H1 (cell line): ENCODE measurements around the gene AGRP. TPM values are rescaled to one million over a fixed set of nuclear protein-coding genes. Genes with fewer than 3 reads are reported as not detected.

Experiments
- CTCF ChIA-PET: fragments of 300-600 bp; sonication (Branson Sonifier 250); formaldehyde crosslinking; loops from one replicate; lab custom pipeline; 2021; ENCODE audit not compliant: partially characterized antibody; lab: Charles Lee
- POLR2A ChIA-PET: fragments of 300-600 bp; sonication (Branson Sonifier 250); formaldehyde crosslinking; loops from one replicate; lab custom pipeline; 2021; ENCODE audit warnings: inconsistent platforms; ENCODE audit not compliant: partially characterized antibody; lab: Charles Lee
- DNase-seq, 2 experiments: peaks; one replicate each; pipeline versions ENCODE4 v3.0.0 to v3.0.0-alpha.2; 2010 to 2022; ENCODE audit warnings: low spot score in 2 of 2, low read depth in 1 of 2, mixed read lengths in 1 of 2
- FAIRE-seq: peaks from 2 replicates; lab custom pipeline; 2011; peaks lifted over from hg19 to GRCh38; lab: Jason Lieb, UNC
- H2AFZ ChIP-seq: 2 replicates; pipeline ENCODE4 v1.8.1; 2012; ENCODE audit warnings: low read length, inconsistent platforms
- H2AK5ac ChIP-seq: 2 replicates; pipeline ENCODE4 v1.6.1; 2013; ENCODE audit warnings: low read depth, low read length
- H2BK120ac ChIP-seq: replicated peaks from 2 replicates; pipeline ENCODE3; 2013; ENCODE audit warnings: low read depth, low read length, inconsistent platforms
- H2BK12ac ChIP-seq: 2 replicates; pipeline ENCODE4 v1.6.1; 2013; ENCODE audit warnings: low read depth, low read length
- H2BK15ac ChIP-seq: 2 replicates; pipeline ENCODE4 v1.6.1; 2013; ENCODE audit warnings: low read length
- H2BK20ac ChIP-seq: 2 replicates; pipeline ENCODE4 v1.6.1; 2013; ENCODE audit warnings: low read length
- H2BK5ac ChIP-seq: 2 replicates; pipeline ENCODE4 v1.6.1; 2013; ENCODE audit warnings: low read depth, low read length
- H3K14ac ChIP-seq: 2 replicates; pipeline ENCODE4 v1.6.1; 2013; ENCODE audit warnings: inconsistent platforms; ENCODE audit not compliant: insufficient read length
- H3K18ac ChIP-seq: 2 replicates; pipeline ENCODE4 v1.6.1; 2013; ENCODE audit warnings: low read length; ENCODE audit errors: extremely low read depth
- H3K23ac ChIP-seq: 2 replicates; pipeline ENCODE4 v1.6.1; 2013; ENCODE audit warnings: inconsistent platforms; ENCODE audit not compliant: insufficient read length
- H3K23me2 ChIP-seq: 2 replicates; pipeline ENCODE4 v1.6.1; 2013; ENCODE audit warnings: low read depth, low read length
- H3K27ac ChIP-seq: 2 replicates; pipeline ENCODE4 v1.6.1; 2011; ENCODE audit warnings: low read depth, low read length, inconsistent platforms
- H3K27me3 ChIP-seq, 4 experiments: replicated peaks in 1 of 4; 1 replicate in 1 of 4; 2 replicates in 3 of 4; pipeline versions ENCODE4 v1.6.1 to v1.8.1; 2011 to 2013; ENCODE audit warnings: low read length in 3 of 4, mild to moderate bottlenecking in 3 of 4, inconsistent platforms in 2 of 4, mixed read lengths in 2 of 4, moderate library complexity in 1 of 4; ENCODE audit not compliant: control insufficient read depth in 3 of 4, insufficient read depth in 3 of 4; ENCODE audit errors: extremely low read depth in 1 of 4
- H3K36me3 ChIP-seq, 4 experiments: 2 replicates each; pipeline versions ENCODE4 v1.6.1 to v1.8.1; 2011 to 2013; ENCODE audit warnings: mild to moderate bottlenecking in 4 of 4, low read length in 3 of 4, moderate library complexity in 2 of 4, control low read depth in 1 of 4, inconsistent platforms in 1 of 4; ENCODE audit not compliant: insufficient read depth in 4 of 4, control insufficient read depth in 2 of 4
- H3K4ac ChIP-seq: replicated peaks from 2 replicates; pipeline ENCODE3; 2013; ENCODE audit warnings: low read length, low read depth, mixed read lengths, inconsistent platforms; ENCODE audit not compliant: insufficient read length
- H3K4me1 ChIP-seq, 4 experiments: replicated peaks in 1 of 4; 1 replicate in 1 of 4; 2 replicates in 3 of 4; pipeline versions ENCODE4 v1.6.1 to v1.8.1; 2011 to 2013; ENCODE audit warnings: low read length in 3 of 4, inconsistent platforms in 2 of 4, mixed read lengths in 1 of 4; ENCODE audit not compliant: insufficient read depth in 4 of 4, control insufficient read depth in 3 of 4
- H3K4me2 ChIP-seq, 2 experiments: 2 replicates each; pipeline versions ENCODE4 v1.6.1 to v1.8.1; 2011 to 2013; ENCODE audit warnings: low read depth in 2 of 2, low read length in 2 of 2, control low read depth in 1 of 2, inconsistent platforms in 1 of 2, mild to moderate bottlenecking in 1 of 2; ENCODE audit not compliant: insufficient read depth in 1 of 2
- H3K4me3 ChIP-seq, 4 experiments: fragments of 200-600, 300-600 bp in 1 of 4; sonication (generic), shearing (Covaris generic), sonication (Bioruptor Twin) in 1 of 4; 2 replicates each; pipeline versions ENCODE4 v1.5.1 to v1.8.1; 2011 to 2016; ENCODE audit warnings: low read length in 4 of 4, low read depth in 3 of 4, control low read depth in 2 of 4, inconsistent platforms in 2 of 4, mild to moderate bottlenecking in 2 of 4, mixed read lengths in 1 of 4, moderate library complexity in 1 of 4; ENCODE audit not compliant: insufficient read depth in 2 of 4; ENCODE audit errors: extremely low read depth in 1 of 4
- H3K56ac ChIP-seq: replicated peaks from 2 replicates; pipeline ENCODE3; 2013; ENCODE audit warnings: low read depth, mild to moderate bottlenecking, mixed read lengths, low read length, inconsistent platforms; ENCODE audit not compliant: insufficient read length
- H3K79me1 ChIP-seq: 2 replicates; pipeline ENCODE4 v1.6.1; 2013; ENCODE audit warnings: low read depth, low read length, control low read depth
- H3K79me2 ChIP-seq, 2 experiments: 2 replicates each; pipeline versions ENCODE4 v1.6.1 to v1.8.1; 2012 to 2013; ENCODE audit warnings: low read length in 2 of 2, mild to moderate bottlenecking in 2 of 2, inconsistent platforms in 1 of 2; ENCODE audit not compliant: insufficient read depth in 2 of 2, control insufficient read depth in 1 of 2
- H3K9ac ChIP-seq, 4 experiments: replicated peaks in 1 of 4; 1 replicate in 1 of 4; 2 replicates in 3 of 4; pipeline versions ENCODE4 v1.6.1 to v1.8.1; 2011 to 2013; ENCODE audit warnings: low read depth in 3 of 4, low read length in 3 of 4, control low read depth in 2 of 4, mild to moderate bottlenecking in 2 of 4, moderate library complexity in 2 of 4, inconsistent platforms in 1 of 4; ENCODE audit errors: extremely low read depth in 1 of 4
- H3K9me3 ChIP-seq, 2 experiments: 2 replicates each; pipeline versions ENCODE4 v1.6.1 to v1.8.1; 2012 to 2013; ENCODE audit warnings: mild to moderate bottlenecking in 2 of 2, moderate library complexity in 2 of 2, control low read depth in 1 of 2, inconsistent platforms in 1 of 2, low read depth in 1 of 2, low read length in 1 of 2, mixed read lengths in 1 of 2; ENCODE audit not compliant: insufficient read depth in 2 of 2
- H4K20me1 ChIP-seq, 2 experiments: replicated peaks in 1 of 2; 2 replicates each; pipeline versions ENCODE3 to v1.8.1; 2011 to 2013; ENCODE audit warnings: inconsistent platforms in 2 of 2, low read length in 2 of 2, mild to moderate bottlenecking in 1 of 2; ENCODE audit not compliant: insufficient read depth in 2 of 2, control insufficient read depth in 1 of 2
- H4K5ac ChIP-seq: 2 replicates; pipeline ENCODE4 v1.6.1; 2013; ENCODE audit warnings: low read length, low read depth, mixed read lengths, inconsistent platforms; ENCODE audit not compliant: insufficient read length
- H4K8ac ChIP-seq: 2 replicates; pipeline ENCODE4 v1.8.0; 2013; ENCODE audit warnings: mild to moderate bottlenecking, moderate library complexity, low read length, inconsistent platforms; ENCODE audit not compliant: insufficient read depth; ENCODE audit errors: extremely low read depth
- H4K91ac ChIP-seq: replicated peaks from 2 replicates; pipeline ENCODE3; 2013; ENCODE audit warnings: low read length, mixed read lengths, inconsistent platforms; ENCODE audit not compliant: insufficient read length
- KDM5A ChIP-seq: fragments of 200-600 bp; IDR thresholded peaks from 2 replicates; pipeline ENCODE4 v1.7.1; 2012; ENCODE audit warnings: mild to moderate bottlenecking, low read length, inconsistent platforms, mixed read lengths
- YY1 ChIP-seq: IDR thresholded peaks from 2 replicates; pipeline ENCODE4 v1.6.1; 2011; ENCODE audit warnings: low read depth, mild to moderate bottlenecking, low read length
- WGBS, 2 experiments: shearing (Covaris generic) in 1 of 2; methylation state at CpG; one replicate each; pipeline versions ENCODE4 v1.1.6 to v1.1.7; 2013 to 2015; ENCODE audit warnings: low lambda C conversion rate in 2 of 2, mixed read lengths in 2 of 2, inconsistent platforms in 1 of 2, low coverage in 1 of 2, missing lambda C conversion rate in 1 of 2; ENCODE audit not compliant: insufficient replicate concordance in 2 of 2, insufficient coverage in 1 of 2, insufficient read length in 1 of 2; ENCODE audit errors: extremely low coverage in 1 of 2, missing lambda C conversion rate in 1 of 2; 5-methylcytosine and 5-hydroxymethylcytosine counted together
- polyA plus RNA-seq, 7 experiments: library from polyadenylated mRNA; depleted of rRNA in 3 of 7; stranded (reverse) in 5 of 7; unstranded in 2 of 7; fragments of >200 nt in 5 of 7; fragments of 200-250 nt in 2 of 7; gene quantifications; 1 replicate in 5 of 7; 2 replicates in 1 of 7; 4 replicates in 1 of 7; pipeline versions ENCODE4 v1.2.1 to v1.2.3, GENCODE V29; 2011 to 2013; ENCODE audit warnings: missing spikeins in 2 of 7, mixed read lengths in 2 of 7
- total RNA-seq: library from RNA; stranded (reverse); fragmentation: NEBNext Ultra II Directional; extraction: Animal tissue kit (Norgen Biotek cat#: 25700); gene quantifications from 2 replicates; pipeline ENCODE4 v1.2.1, GENCODE V29; 2021

AGRP gene
- total and polyA plus RNA-seq, 2 of the 8 experiments (the other 6 are each of a cell fraction or from before 2014, with no cell fraction given): not detected

GRCh38 chr16:67483731-67484525 is 581 bp upstream of the AGRP start:
- no peak for FAIRE-seq
- ChIA-PET CTCF (interaction anchor here (0.9 to 8.9 kb wide), 5 partner anchors 9 to 439 kb away, joined by 3 to 74 read pairs (median 14); no protein-coding TSS in a partner anchor), POLR2A (interaction anchor here (1.2 kb wide), 1 partner anchor 58 kb away, joined by 3 read pairs; no protein-coding TSS in a partner anchor)

More at GRCh38 chr16:67483731-67484525, 581 bp upstream of the AGRP start:
- Histone ChIP-seq H4K20me1 (peaks cover 2 to 4% of the 10 kb centered on the region in 2 experiments), H3K4me1 (peaks cover 0 to 5% (median 3%) of the 10 kb centered on the region in 4 experiments; a peak in 4 of 7 replicates), H2BK20ac (no peak overlapping the region), H3K27me3 (peaks cover 18 to 43% (median 32%) of the 10 kb centered on the region in 4 experiments), H2AFZ (no peak overlapping the region), H3K14ac (no peak overlapping the region), H3K36me3 (no peaks in the 10 kb centered on the region), H3K9ac (no peak overlapping the region), H3K4me2 (no peak overlapping the region), H3K4ac (no peak overlapping the region), H2AK5ac (no peak overlapping the region), H3K56ac (no peak overlapping the region), H4K5ac (no peak overlapping the region), H3K23me2 (peaks cover 8% of the 10 kb centered on the region; the same call in 1 of the 2 replicates), H3K18ac (no peak overlapping the region), H4K91ac (no peak overlapping the region), H3K79me1 (no peaks in the 10 kb centered on the region; the same call in 1 of the 2 replicates), H2BK120ac (no peak overlapping the region), H2BK12ac (no peak overlapping the region), H3K79me2 (peaks cover 0 to 5% of the 10 kb centered on the region in 2 experiments; a peak in 2 of 4 replicates), H3K9me3 (no peaks in the 10 kb centered on the region), H3K27ac (no peak overlapping the region), H2BK5ac (no peak overlapping the region), H3K4me3 (no peak overlapping the region), H2BK15ac (no peak overlapping the region), H3K23ac (no peak overlapping the region), H4K8ac (no peak overlapping the region)
- TF ChIP-seq YY1 (peak; percentile 66; the same call in 1 of the 2 replicates), KDM5A (no peak)
- WGBS, 2 experiments: 84% methylated on average over 12 of the region's 12 CpGs; no CpG with 5 or more reads in 1 of the 2 experiments
- no peak for DNase-seq
